ENCODE data around the gene NRBF2. TPM values are rescaled to one million over a fixed set of nuclear protein-coding genes. Genes with fewer than 3 reads are reported as not detected.

The NRBF2 gene
- total and polyA plus RNA-seq, 12 donors: 3.5 to 18.2 (median 10.2) TPM

DNA sequence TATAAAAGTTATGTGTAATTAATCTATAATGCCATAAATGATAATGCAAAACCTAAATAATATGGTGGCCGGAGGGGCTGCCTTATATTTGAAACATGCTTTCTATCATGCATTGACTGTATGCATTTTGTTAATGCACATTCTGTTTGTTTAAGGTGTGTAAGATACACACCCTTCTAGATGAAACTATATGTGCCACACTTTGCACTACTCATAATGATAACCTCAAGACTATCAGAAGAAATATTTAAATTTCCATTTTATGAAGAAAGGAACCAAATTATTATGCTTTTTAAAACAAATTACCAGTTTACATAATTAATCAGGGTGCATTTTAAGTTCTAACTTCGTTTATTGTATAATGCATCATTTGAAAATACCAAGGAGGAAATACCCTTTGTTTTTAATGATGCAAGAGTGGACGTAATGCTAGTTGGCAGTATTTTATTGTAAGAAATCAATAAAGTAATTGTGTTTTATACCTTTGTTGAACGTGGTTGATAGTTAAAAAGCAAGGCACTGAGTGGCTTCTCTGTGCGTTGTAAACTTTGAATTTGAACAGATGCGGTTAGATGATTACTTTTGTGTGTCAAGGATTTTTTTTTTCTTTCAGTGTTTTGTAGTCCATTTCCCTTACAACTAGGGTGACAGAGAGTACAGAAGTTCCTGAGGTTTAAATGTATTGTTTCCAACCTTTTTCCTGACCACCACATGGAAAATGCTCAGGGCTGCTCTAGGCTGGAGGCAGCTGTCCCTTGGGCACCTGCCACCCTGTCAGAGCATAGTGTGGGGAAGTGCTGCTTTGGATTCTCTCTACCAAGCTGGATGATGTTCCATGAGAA is 21.6 kb downstream of the NRBF2 start:
- H3K36me3 ChIP-seq: peaks cover 0 to 60% (median 20%) of the 10 kb centered on the region in 9 donors
- WGBS, 2 donors: 89 to 90% methylated on average over 6 of the region's 6 CpGs
- peaks cover 0 to 24% (median 13%) of the 10 kb centered on the region in 9 donors for H3K4me1 ChIP-seq
- no peaks in the 10 kb centered on the region for H3K9me3 ChIP-seq
- DNase-seq (no peak), ATAC-seq (no peak)
- H3K27ac ChIP-seq: peak overlapping the region in 1 of 10 donors; percentile 13
- no peak overlapping the region for H3K4me3 ChIP-seq
- TF ChIP-seq, protein P1, sequence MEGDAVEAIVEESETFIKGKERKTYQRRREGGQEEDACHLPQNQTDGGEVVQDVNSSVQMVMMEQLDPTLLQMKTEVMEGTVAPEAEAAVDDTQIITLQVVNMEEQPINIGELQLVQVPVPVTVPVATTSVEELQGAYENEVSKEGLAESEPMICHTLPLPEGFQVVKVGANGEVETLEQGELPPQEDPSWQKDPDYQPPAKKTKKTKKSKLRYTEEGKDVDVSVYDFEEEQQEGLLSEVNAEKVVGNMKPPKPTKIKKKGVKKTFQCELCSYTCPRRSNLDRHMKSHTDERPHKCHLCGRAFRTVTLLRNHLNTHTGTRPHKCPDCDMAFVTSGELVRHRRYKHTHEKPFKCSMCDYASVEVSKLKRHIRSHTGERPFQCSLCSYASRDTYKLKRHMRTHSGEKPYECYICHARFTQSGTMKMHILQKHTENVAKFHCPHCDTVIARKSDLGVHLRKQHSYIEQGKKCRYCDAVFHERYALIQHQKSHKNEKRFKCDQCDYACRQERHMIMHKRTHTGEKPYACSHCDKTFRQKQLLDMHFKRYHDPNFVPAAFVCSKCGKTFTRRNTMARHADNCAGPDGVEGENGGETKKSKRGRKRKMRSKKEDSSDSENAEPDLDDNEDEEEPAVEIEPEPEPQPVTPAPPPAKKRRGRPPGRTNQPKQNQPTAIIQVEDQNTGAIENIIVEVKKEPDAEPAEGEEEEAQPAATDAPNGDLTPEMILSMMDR (IDR thresholded peaks at IDR 0.05): no peak
- intact Hi-C loops (cut with DNase I): loop anchor here (5.0 to 10.0 kb wide), 12 partner anchors 60 to 720 kb away; partner anchors contain the start of gene EGR2 (in 6 of the 10)
- no peaks in the 10 kb centered on the region for H3K27me3 ChIP-seq

DNA sequence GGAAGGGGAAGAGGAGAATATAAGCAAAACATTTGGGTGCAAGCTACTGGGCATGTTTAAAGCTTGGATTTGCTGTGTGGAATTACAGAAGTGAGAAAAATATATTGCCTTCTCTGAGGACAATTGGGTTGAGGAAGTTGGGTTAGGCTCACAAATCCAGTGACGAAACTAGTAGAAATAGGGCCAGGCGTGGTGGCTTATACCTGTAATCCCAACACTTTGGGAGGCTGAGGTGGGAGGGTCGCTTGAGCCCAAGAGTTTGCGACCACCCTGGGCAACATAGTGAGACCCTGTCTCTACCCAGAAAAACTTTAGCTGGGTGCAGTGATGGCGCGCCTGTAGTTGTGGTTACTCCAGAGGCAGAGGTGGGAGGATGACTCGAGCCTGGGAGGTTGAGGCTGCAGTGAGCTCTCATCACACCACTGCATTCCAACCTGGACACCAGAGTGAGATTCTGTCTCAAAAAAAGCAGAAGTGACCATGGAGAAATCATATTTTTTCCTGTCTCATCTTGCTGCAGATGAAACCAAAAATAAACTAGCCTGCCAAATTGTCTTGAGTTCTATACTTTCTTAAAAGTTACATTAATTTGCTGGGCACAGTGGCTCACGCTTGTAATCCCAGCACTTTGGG is 22.4 kb downstream of the NRBF2 start:
- WGBS, 2 donors: 94 to 97% methylated on average over 8 of the region's 8 CpGs
- TF ChIP-seq, protein P1 (IDR thresholded peaks at IDR 0.05): no peak
- intact Hi-C loops (cut with DNase I): loop anchor here (2.0 to 10.0 kb wide), 13 partner anchors 61 to 721 kb away; partner anchors contain the start of gene EGR2 (in 6 of the 10)
- H3K9me3 ChIP-seq: no peaks in the 10 kb centered on the region
- peaks cover 0 to 24% (median 13%) of the 10 kb centered on the region in 9 donors for H3K4me1 ChIP-seq
- ATAC-seq (no peak), DNase-seq (no peak)
- H3K4me3 ChIP-seq: no peak overlapping the region
- peaks cover 0 to 55% (median 20%) of the 10 kb centered on the region in 9 donors for H3K36me3 ChIP-seq
- no peaks in the 10 kb centered on the region for H3K27me3 ChIP-seq
- H3K27ac ChIP-seq: peak overlapping the region in 1 of 10 donors; percentile 13

DNA sequence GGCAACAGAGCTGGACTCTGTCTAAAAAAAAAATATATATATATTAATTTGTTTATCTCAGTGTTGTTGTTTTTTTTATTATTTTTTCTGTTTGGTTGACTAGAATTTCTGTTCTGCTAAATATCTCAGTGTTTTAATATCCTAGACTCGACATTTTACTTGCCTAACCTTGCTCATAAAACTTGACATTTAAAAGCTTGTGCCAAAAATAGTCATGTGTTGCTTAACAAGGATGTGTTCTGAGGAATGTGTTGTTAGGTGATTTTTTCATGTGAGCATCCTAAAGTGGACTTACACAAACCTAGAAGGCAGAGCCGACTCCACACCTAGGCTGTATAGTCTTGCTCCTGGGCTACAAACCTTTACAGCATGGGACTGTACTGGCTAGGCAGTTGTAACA is 23.1 kb downstream of the NRBF2 start:
- Histone ChIP-seq H3K4me3 (no peak overlapping the region), H3K27ac (no peak overlapping the region), H3K36me3 (peaks cover 0 to 48% (median 20%) of the 10 kb centered on the region in 9 donors), H3K27me3 (no peaks in the 10 kb centered on the region), H3K9me3 (no peaks in the 10 kb centered on the region), H3K4me1 (peaks cover 0 to 24% (median 13%) of the 10 kb centered on the region in 9 donors)
- 77 to 88% methylated on average over 2 of the region's 2 CpGs for WGBS, 2 donors
- intact Hi-C loops (cut with DNase I): loop anchor here (2.0 to 10.0 kb wide), 13 partner anchors 61 to 721 kb away; partner anchors contain the start of gene EGR2 (in 6 of the 10)
- no peak for DNase-seq
- ATAC-seq: no peak
- TF ChIP-seq, protein P1 (IDR thresholded peaks at IDR 0.05): no peak
